HG03064 (cell line): ENCODE results near the gene MGARP.
"Not testable (repeated sequence)": the region's sequence is repeated elsewhere in the genome, so short reads cannot be mapped to it uniquely, and the experiment has no call there.

Source experiments
- ATAC-seq: cut with Tn5 transposase; IDR thresholded peaks from one replicate; pipeline ENCODE4 v1.9.1; 2021; ENCODE audit warnings: low read depth; ENCODE audit not compliant: unreplicated experiment

Gene MGARP

GRCh38 chr4:139297001-139297410 lies 17.0 kb upstream of the MGARP start:
- no peak for ATAC-seq

- no peak for ATAC-seq
Observed at GRCh38 chr4:139295942-139296299, 15.9 kb upstream of the MGARP start.

DNA sequence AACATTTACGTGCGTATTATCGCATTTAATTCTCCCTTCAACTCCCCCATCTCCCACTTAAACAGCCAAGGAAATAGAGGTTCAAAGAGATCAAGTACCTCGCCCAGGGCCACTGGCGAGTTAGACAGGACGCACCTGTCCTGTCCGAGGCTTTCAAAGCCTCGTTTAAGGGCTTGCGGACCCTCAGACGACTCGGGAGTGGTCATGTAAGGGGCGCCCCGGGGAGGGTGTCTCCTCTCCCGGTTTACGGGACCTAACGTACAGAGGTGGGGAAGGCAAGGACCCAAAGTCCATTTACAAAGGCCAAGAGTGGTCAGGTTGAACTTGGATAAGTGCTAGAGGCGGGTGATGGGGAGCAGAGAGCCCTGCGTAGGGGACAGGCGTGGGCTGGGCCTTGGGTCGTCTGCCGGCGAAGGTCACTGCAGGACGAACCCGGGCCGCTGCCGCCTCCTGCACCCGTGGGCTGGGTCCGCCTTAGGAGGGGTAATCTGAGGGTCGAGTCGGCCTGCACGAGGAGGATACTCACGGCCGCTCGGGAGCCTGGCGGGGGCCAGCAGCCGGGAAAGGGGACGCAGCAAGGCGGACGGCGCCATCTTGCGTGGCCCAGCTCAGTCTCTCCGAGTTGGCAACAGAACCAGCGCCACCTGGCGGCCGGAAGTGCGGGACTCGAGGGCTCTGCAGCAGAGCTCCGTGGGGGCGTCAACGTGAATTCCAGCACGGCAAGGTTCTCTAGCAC lies 15.3 kb upstream of the MGARP start:
- ATAC-seq: peak; percentile 91

- no peak for ATAC-seq
Observed at GRCh38 chr4:139286186-139286698, 6.2 kb upstream of the MGARP start.

DNA sequence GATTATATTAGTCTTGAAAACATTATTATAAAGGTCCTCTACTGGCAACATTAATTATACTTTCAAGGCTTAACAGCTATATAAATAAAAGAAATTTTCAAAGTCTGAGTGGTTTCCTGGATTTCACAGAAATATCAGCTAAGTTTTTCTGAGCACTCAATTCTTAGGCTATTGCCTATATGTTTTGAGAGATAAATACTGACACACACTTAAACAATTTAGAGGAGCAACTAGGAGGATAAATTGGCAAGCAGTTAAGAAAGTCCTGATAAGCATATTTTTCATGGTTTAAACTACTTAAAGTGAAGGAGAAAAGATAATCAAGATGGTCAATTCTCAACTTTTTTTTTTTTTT lies 2.7 kb upstream of the MGARP start:
- no peak for ATAC-seq

GRCh38 chr4:139282065-139282720 lies 2.2 kb upstream of the MGARP start:
- no peak for ATAC-seq

DNA sequence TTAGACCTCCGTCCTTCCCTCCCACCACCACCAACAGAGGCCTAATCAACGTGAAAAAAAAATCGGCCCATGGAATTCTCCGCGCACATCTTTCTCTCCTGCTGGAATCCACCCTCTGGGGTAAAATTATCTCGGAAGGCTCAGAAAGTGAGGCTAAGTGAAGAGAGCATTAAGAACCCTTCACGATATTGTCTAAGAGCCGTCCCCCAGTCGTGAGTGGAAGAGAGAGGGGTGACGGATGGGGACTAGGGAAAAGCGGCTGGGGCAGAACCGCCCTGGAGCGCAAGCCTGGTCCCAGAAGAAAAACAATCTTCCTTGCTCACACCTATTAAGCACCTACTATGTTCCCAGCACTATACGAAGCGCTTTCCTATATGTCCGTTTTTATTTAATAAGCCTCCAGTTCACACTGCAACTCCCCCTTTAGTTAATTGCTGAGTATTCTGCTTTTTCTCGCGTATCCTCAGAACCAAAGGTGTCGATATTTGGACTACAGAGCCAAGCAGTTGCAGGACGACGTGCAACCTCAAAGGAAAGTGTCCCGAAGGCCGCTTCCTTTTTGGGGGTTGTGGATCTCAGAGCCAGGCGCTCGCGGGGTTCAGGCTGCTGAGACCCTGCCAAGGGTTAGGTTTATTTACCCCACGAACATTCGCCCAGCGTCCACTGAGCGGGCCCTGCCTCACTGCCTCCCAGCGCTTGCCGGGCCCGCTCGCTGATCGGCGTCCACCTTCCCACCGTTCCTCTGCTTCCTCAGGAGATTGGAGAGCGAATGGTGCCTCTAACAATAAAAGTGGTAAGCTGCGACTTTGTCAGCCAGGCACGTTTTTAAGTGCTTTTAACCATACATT lies 889 bp downstream of the MGARP start:
- ATAC-seq: no peak

GRCh38 chr4:139278485-139278884 lies 1.5 kb downstream of the MGARP start:
- ATAC-seq: no peak

- ATAC-seq: no peak
Observed at GRCh38 chr4:139275281-139275735, 4.7 kb downstream of the MGARP start.

- no peak for ATAC-seq
Observed at GRCh38 chr4:139274790-139275189, 5.2 kb downstream of the MGARP start.

DNA sequence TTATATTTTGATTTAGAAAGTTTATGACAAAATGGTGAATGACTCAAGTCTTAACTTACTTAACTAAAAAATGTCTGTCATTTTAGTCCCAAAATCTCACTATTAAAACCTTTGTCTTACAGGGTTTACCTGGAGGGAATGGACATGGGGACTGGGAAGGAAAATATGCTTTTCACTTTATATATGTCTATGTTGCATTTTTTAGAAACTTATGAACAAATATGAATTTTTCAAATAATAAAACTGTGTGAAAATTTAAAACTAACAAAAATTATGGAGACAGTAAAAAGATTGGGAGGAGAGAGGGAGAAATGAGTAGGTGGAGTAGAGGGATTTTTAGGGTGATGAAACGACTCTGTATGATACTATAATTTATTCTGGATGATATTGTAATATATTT lies 6.2 kb downstream of the MGARP start:
- no peak for ATAC-seq

- ATAC-seq: no peak
Observed at GRCh38 chr4:139267301-139267700, 12.7 kb downstream of the MGARP start.

DNA sequence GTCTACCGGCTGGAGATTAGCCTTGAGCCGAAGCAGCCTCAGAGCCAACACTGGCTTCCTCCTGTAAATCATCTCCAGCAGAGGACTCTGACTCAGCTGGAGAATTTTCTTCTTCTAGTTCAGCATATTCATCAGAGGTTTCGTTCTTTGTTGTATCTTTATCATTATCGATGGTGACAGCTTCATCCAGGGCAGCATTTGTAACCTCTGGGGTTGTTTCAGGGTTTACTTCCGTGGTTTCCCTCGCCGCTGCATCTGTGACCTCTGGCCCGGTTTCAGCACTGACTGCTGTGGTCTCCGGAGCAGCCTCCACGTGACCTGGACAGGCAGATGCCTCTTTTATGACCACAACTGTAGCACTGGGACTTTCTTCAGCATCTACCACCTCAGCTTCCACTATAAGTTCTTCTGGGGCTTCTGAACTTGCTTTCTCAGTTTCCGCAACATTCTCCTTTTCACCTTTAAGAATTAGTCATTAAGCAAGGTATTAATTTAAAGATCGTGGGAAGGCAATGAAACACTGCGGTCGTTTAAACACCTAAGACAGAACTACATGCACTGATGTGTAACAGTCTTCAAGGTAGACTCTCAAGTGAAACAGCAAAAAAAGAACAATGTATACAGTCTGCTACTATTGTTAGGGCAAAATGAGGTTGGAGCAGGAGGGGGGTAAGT lies 13.3 kb downstream of the MGARP start:
- peak; percentile 97 for ATAC-seq

GRCh38 chr4:139266208-139266582 lies 13.8 kb downstream of the MGARP start:
- no peak for ATAC-seq

DNA sequence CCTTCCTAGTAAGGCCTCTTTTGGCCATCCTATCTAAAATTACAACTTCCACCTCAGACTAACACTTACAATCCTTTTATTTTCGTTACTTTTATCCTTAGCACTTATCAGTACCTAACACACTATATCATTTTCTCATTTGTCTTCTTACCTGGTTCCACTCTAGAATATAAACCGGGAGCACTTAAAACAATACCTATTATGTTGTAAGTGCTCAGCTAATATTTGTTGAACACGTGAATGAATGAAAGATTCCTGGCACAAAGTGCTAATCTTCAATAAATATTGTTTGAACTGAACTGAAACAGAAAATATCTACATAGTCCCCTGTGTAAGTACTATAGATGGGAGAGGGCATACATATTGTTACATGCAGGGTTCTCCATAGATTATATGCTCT lies 14.4 kb downstream of the MGARP start:
- no peak for ATAC-seq

- no peak for ATAC-seq
Observed at GRCh38 chr4:139256349-139256748, 23.7 kb downstream of the MGARP start.

DNA sequence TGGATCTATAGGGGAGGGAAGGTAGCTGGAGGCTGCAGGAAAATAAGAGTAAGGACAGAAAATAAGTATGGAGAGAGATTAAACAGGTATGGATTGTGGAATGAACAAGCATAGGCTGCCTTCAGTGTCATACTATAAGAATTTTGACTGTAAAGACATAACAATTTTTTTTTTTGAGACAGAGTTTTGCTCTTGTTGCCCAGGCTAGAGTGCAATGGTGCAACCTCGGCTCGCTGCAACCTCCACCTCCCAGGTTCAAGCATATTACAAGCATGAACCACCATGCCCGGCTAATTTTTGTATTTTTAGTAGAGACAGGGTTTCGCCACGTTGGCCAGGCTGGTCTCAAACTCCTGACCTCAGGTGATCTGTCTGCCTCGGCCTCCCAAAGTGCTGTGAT lies 24.4 kb downstream of the MGARP start:
- ATAC-seq: not testable (repeated sequence)

- ATAC-seq: no peak
Observed at GRCh38 chr4:139253713-139254112, 26.3 kb downstream of the MGARP start.

- ATAC-seq: no peak
Observed at GRCh38 chr4:139253046-139253445, 27.0 kb downstream of the MGARP start.

DNA sequence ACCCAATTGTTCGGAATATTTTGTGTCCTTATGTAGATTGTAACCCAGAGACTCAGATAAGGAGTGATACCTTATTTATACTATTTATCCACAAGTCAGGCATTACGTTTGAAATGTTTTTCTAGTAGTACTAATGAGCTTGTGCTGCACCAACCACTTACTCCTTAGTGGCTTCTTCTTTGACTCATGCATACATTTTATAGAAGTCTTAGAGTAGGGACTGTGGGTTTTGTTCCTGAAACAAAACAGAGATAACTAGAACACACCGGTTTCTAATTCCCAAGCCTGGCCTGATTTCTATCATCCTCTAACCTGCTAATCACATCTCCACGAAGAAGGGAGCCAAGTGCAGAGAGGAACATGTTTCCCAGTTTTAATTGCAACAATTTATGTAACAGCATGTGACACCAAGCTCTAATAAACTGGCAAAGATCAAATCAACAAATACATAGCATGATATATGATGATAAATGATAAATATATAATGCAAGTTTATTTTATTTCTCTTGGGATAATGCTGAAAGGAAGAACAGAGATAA lies 32.3 kb downstream of the MGARP start:
- no peak for ATAC-seq
